ENCODE measurements around the gene KCNK10. TPM values are rescaled to one million over a fixed set of nuclear protein-coding genes. Genes with fewer than 3 reads are reported as not detected.

Gene KCNK10
- polyA plus RNA-seq, 4 donors = 1.9 to 3.6 (median 2.6) TPM

GRCh38 chr14:88168025-88168424, 155.0 kb downstream of the KCNK10 start:
- Histone ChIP-seq H3K27ac (ENCODE audit: low read depth in 1 of 3, low read length in 2 of 3) (no peak overlapping the region), H3K27me3 (ENCODE audit: control insufficient read depth in 3 of 3, insufficient read depth in 3 of 3, low read length in 3 of 3) (peaks cover 0 to 2% (median 0%) of the 10 kb centered on the region in 3 donors), H3K36me3 (ENCODE audit: control insufficient read depth in 3 of 3, insufficient read depth in 2 of 3, low read depth in 1 of 3, low read length in 3 of 3) (no peaks in the 10 kb centered on the region), H3K4me1 (ENCODE audit: control insufficient read depth in 3 of 3, insufficient read depth in 2 of 3, low read depth in 1 of 3, low read length in 2 of 3) (peaks cover 0 to 7% (median 3%) of the 10 kb centered on the region in 3 donors), H3K4me3 (ENCODE audit: low read depth in 1 of 3, low read length in 3 of 3) (no peak overlapping the region), H3K9me3 (ENCODE audit: control insufficient read depth in 2 of 2, insufficient read depth in 1 of 2, low read depth in 1 of 2, low read length in 1 of 2) (peaks cover 0 to 10% of the 10 kb centered on the region in 2 donors)
- 87 to 92% (median 90%) methylated on average over 7 of the region's 7 CpGs for WGBS, 3 donors
- no peak for FAIRE-seq
- no peak for DNase-seq

- 47 to 70% (median 67%) methylated on average over 3 of the region's 3 CpGs for WGBS, 3 donors
- DNase-seq (peak; percentile 16 to 21), FAIRE-seq (no peak)
- Histone ChIP-seq H3K27me3 (ENCODE audit: control insufficient read depth in 3 of 3, insufficient read depth in 3 of 3, low read length in 3 of 3) (peaks cover 0 to 2% (median 0%) of the 10 kb centered on the region in 3 donors), H3K36me3 (ENCODE audit: control insufficient read depth in 3 of 3, insufficient read depth in 2 of 3, low read depth in 1 of 3, low read length in 3 of 3) (no peaks in the 10 kb centered on the region), H3K4me3 (ENCODE audit: low read depth in 1 of 3, low read length in 3 of 3) (no peak overlapping the region), H3K27ac (ENCODE audit: low read depth in 1 of 3, low read length in 2 of 3) (peak overlapping the region in 1 of 3 donors; percentile 24), H3K9me3 (ENCODE audit: control insufficient read depth in 2 of 2, insufficient read depth in 1 of 2, low read depth in 1 of 2, low read length in 1 of 2) (peaks cover 0 to 10% of the 10 kb centered on the region in 2 donors), H3K4me1 (ENCODE audit: control insufficient read depth in 3 of 3, insufficient read depth in 2 of 3, low read depth in 1 of 3, low read length in 2 of 3) (peaks cover 0 to 7% (median 3%) of the 10 kb centered on the region in 3 donors)
Measured at GRCh38 chr14:88166616-88167015, 156.5 kb downstream of the KCNK10 start.

GRCh38 chr14:88164906-88165534, 158.0 kb downstream of the KCNK10 start:
- no peak for FAIRE-seq

GRCh38 chr14:88163731-88164255, 159.3 kb downstream of the KCNK10 start:
- Histone ChIP-seq H3K4me1 (ENCODE audit: control insufficient read depth in 3 of 3, insufficient read depth in 2 of 3, low read depth in 1 of 3, low read length in 2 of 3) (peaks cover 0 to 7% (median 3%) of the 10 kb centered on the region in 3 donors), H3K27ac (ENCODE audit: low read depth in 1 of 3, low read length in 2 of 3) (no peak overlapping the region), H3K36me3 (ENCODE audit: control insufficient read depth in 3 of 3, insufficient read depth in 2 of 3, low read depth in 1 of 3, low read length in 3 of 3) (no peaks in the 10 kb centered on the region), H3K9me3 (ENCODE audit: control insufficient read depth in 2 of 2, insufficient read depth in 1 of 2, low read depth in 1 of 2, low read length in 1 of 2) (peaks cover 0 to 6% of the 10 kb centered on the region in 2 donors), H3K27me3 (ENCODE audit: control insufficient read depth in 3 of 3, insufficient read depth in 3 of 3, low read length in 3 of 3) (peaks cover 0 to 2% (median 0%) of the 10 kb centered on the region in 3 donors), H3K4me3 (ENCODE audit: low read depth in 1 of 3, low read length in 3 of 3) (no peak overlapping the region)
- DNase-seq (no peak), FAIRE-seq (no peak)
- 63 to 80% (median 72%) methylated on average over 4 of the region's 4 CpGs for WGBS, 3 donors

More at GRCh38 chr14:88164906-88165534, 158.0 kb downstream of the KCNK10 start:
- Histone ChIP-seq H3K27ac (ENCODE audit: low read depth in 1 of 3, low read length in 2 of 3) (no peak overlapping the region), H3K36me3 (ENCODE audit: control insufficient read depth in 3 of 3, insufficient read depth in 2 of 3, low read depth in 1 of 3, low read length in 3 of 3) (no peaks in the 10 kb centered on the region), H3K4me1 (ENCODE audit: control insufficient read depth in 3 of 3, insufficient read depth in 2 of 3, low read depth in 1 of 3, low read length in 2 of 3) (peaks cover 0 to 7% (median 3%) of the 10 kb centered on the region in 3 donors), H3K27me3 (ENCODE audit: control insufficient read depth in 3 of 3, insufficient read depth in 3 of 3, low read length in 3 of 3) (peaks cover 0 to 2% (median 0%) of the 10 kb centered on the region in 3 donors), H3K4me3 (ENCODE audit: low read depth in 1 of 3, low read length in 3 of 3) (no peak overlapping the region), H3K9me3 (ENCODE audit: control insufficient read depth in 2 of 2, insufficient read depth in 1 of 2, low read depth in 1 of 2, low read length in 1 of 2) (peaks cover 0 to 10% of the 10 kb centered on the region in 2 donors)
- DNase-seq = no peak
- WGBS, 3 donors = 61 to 77% (median 69%) methylated on average over 3 of the region's 3 CpGs

- Histone ChIP-seq H3K36me3 (ENCODE audit: control insufficient read depth in 3 of 3, insufficient read depth in 2 of 3, low read depth in 1 of 3, low read length in 3 of 3) (no peaks in the 10 kb centered on the region), H3K4me1 (ENCODE audit: control insufficient read depth in 3 of 3, insufficient read depth in 2 of 3, low read depth in 1 of 3, low read length in 2 of 3) (no peaks in the 10 kb centered on the region), H3K9me3 (ENCODE audit: control insufficient read depth in 2 of 2, insufficient read depth in 1 of 2, low read depth in 1 of 2, low read length in 1 of 2) (no peaks in the 10 kb centered on the region), H3K27me3 (ENCODE audit: control insufficient read depth in 3 of 3, insufficient read depth in 3 of 3, low read length in 3 of 3) (no peaks in the 10 kb centered on the region), H3K27ac (ENCODE audit: low read depth in 1 of 3, low read length in 2 of 3) (no peak overlapping the region), H3K4me3 (ENCODE audit: low read depth in 1 of 3, low read length in 3 of 3) (no peak overlapping the region)
- DNase-seq (no peak), FAIRE-seq (no peak)
- 92 to 100% (median 94%) methylated on average over 1 of the region's 1 CpG for WGBS, 3 donors
Measured at GRCh38 chr14:88156127-88156526, 166.9 kb downstream of the KCNK10 start.

GRCh38 chr14:88154926-88155325, 168.1 kb downstream of the KCNK10 start:
- WGBS, 3 donors = 71 to 78% (median 78%) methylated on average over 6 of the region's 6 CpGs
- no peaks in the 10 kb centered on the region for H3K4me1 ChIP-seq (ENCODE audit: control insufficient read depth in 3 of 3, insufficient read depth in 2 of 3, low read depth in 1 of 3, low read length in 2 of 3)
- FAIRE-seq (no peak), DNase-seq (no peak)
- H3K27me3 ChIP-seq (ENCODE audit: control insufficient read depth in 3 of 3, insufficient read depth in 3 of 3, low read length in 3 of 3) = no peaks in the 10 kb centered on the region
- no peaks in the 10 kb centered on the region for H3K36me3 ChIP-seq (ENCODE audit: control insufficient read depth in 3 of 3, insufficient read depth in 2 of 3, low read depth in 1 of 3, low read length in 3 of 3)
- no peak overlapping the region for H3K4me3 ChIP-seq (ENCODE audit: low read depth in 1 of 3, low read length in 3 of 3)
- no peaks in the 10 kb centered on the region for H3K9me3 ChIP-seq (ENCODE audit: control insufficient read depth in 2 of 2, insufficient read depth in 1 of 2, low read depth in 1 of 2, low read length in 1 of 2)
- H3K27ac ChIP-seq (ENCODE audit: low read depth in 1 of 3, low read length in 2 of 3) = no peak overlapping the region

- no peaks in the 10 kb centered on the region for H3K36me3 ChIP-seq (ENCODE audit: control insufficient read depth in 3 of 3, insufficient read depth in 2 of 3, low read depth in 1 of 3, low read length in 3 of 3)
- no peak overlapping the region for H3K4me3 ChIP-seq (ENCODE audit: low read depth in 1 of 3, low read length in 3 of 3)
- no peak overlapping the region for H3K27ac ChIP-seq (ENCODE audit: low read depth in 1 of 3, low read length in 2 of 3)
- FAIRE-seq = no peak
- no peak for DNase-seq
- WGBS, 3 donors = 72 to 83% (median 76%) methylated on average over 4 of the region's 4 CpGs
- H3K4me1 ChIP-seq (ENCODE audit: control insufficient read depth in 3 of 3, insufficient read depth in 2 of 3, low read depth in 1 of 3, low read length in 2 of 3) = no peaks in the 10 kb centered on the region
- H3K9me3 ChIP-seq (ENCODE audit: control insufficient read depth in 2 of 2, insufficient read depth in 1 of 2, low read depth in 1 of 2, low read length in 1 of 2) = no peaks in the 10 kb centered on the region
- no peaks in the 10 kb centered on the region for H3K27me3 ChIP-seq (ENCODE audit: control insufficient read depth in 3 of 3, insufficient read depth in 3 of 3, low read length in 3 of 3)
Measured at GRCh38 chr14:88154321-88154720, 168.7 kb downstream of the KCNK10 start.

GRCh38 chr14:88146881-88147649, 176.0 kb downstream of the KCNK10 start:
- no peak overlapping the region for H3K4me3 ChIP-seq (ENCODE audit: low read depth in 1 of 3, low read length in 3 of 3)
- FAIRE-seq = no peak
- peaks cover 0 to 4% (median 0%) of the 10 kb centered on the region in 3 donors for H3K4me1 ChIP-seq (ENCODE audit: control insufficient read depth in 3 of 3, insufficient read depth in 2 of 3, low read depth in 1 of 3, low read length in 2 of 3)
- no peak overlapping the region for H3K27ac ChIP-seq (ENCODE audit: low read depth in 1 of 3, low read length in 2 of 3)
- WGBS, 3 donors = 86 to 91% (median 90%) methylated on average over 8 of the region's 8 CpGs
- no peaks in the 10 kb centered on the region for H3K27me3 ChIP-seq (ENCODE audit: control insufficient read depth in 3 of 3, insufficient read depth in 3 of 3, low read length in 3 of 3)
- no peak for DNase-seq
- H3K9me3 ChIP-seq (ENCODE audit: control insufficient read depth in 2 of 2, insufficient read depth in 1 of 2, low read depth in 1 of 2, low read length in 1 of 2) = peaks cover 0 to 10% of the 10 kb centered on the region in 2 donors
- H3K36me3 ChIP-seq (ENCODE audit: control insufficient read depth in 3 of 3, insufficient read depth in 2 of 3, low read depth in 1 of 3, low read length in 3 of 3) = no peaks in the 10 kb centered on the region
